Stimulated activated naive CD8-positive, alpha-beta T cell treated with anti-CD3 and anti-CD28 coated beads, Interleukin-15, amount 100 ng/mL, for 72 hours (primary cell): ENCODE measurements around the gene CEBPA.

Experiments used
- ATAC-seq: fragments of 150-1000 bp; cut with Tn5 transposase; 2 replicates; pipeline ENCODE4 v1.10.0; 2021; ENCODE audit warnings: mild to moderate bottlenecking, moderate library complexity
- DNase-seq, 2 donors: peaks; one replicate each; pipeline ENCODE4 v3.0.0; 2021 to 2022
- H3K27ac Mint-ChIP-seq, 2 donors: one replicate each; pipeline ENCODE4 v1.8.0; 2022; ENCODE audit warnings: mild to moderate bottlenecking in 2 of 2, mixed read lengths in 2 of 2, moderate library complexity in 2 of 2
- H3K27me3 Mint-ChIP-seq: one replicate; pipeline ENCODE4 v1.8.0; 2022; ENCODE audit warnings: mixed read lengths
- H3K4me1 Mint-ChIP-seq: one replicate; pipeline ENCODE4 v1.8.0; 2022; ENCODE audit warnings: mild to moderate bottlenecking, mixed read lengths
- H3K4me3 Mint-ChIP-seq, 2 donors: one replicate each; pipeline ENCODE4 v1.8.0; 2022; ENCODE audit warnings: mild to moderate bottlenecking in 2 of 2, mixed read lengths in 2 of 2, moderate library complexity in 1 of 2
- H3K9me3 Mint-ChIP-seq, 2 donors: one replicate each; pipeline ENCODE4 v1.8.0; 2022; ENCODE audit warnings: mixed read lengths in 2 of 2

The CEBPA gene

GRCh38 chr19:33288666-33289065, 13.7 kb downstream of the CEBPA start:
- peaks cover 56% of the 10 kb centered on the region for H3K27me3 Mint-ChIP-seq
- H3K27ac Mint-ChIP-seq = no peak overlapping the region
- DNase-seq = no peak

GRCh38 chr19:33287927-33288326, 14.4 kb downstream of the CEBPA start:
- Mint-ChIP-seq H3K27me3 (peaks cover 53% of the 10 kb centered on the region), H3K4me3 (no peak overlapping the region)

More at GRCh38 chr19:33288666-33289065, 13.7 kb downstream of the CEBPA start:
- ATAC-seq = no peak
- Mint-ChIP-seq H3K4me3 (no peak overlapping the region), H3K9me3 (peaks cover 13 to 32% of the 10 kb centered on the region in 2 donors), H3K4me1 (peaks cover 14% of the 10 kb centered on the region)

GRCh38 chr19:33287438-33287837, 14.9 kb downstream of the CEBPA start:
- Mint-ChIP-seq H3K27me3 (peaks cover 53% of the 10 kb centered on the region), H3K4me3 (no peak overlapping the region), H3K4me1 (peaks cover 10% of the 10 kb centered on the region), H3K27ac (no peak overlapping the region), H3K9me3 (peaks cover 13 to 32% of the 10 kb centered on the region in 2 donors)
- ATAC-seq (no peak), DNase-seq (no peak)

More at GRCh38 chr19:33287927-33288326, 14.4 kb downstream of the CEBPA start:
- Mint-ChIP-seq H3K9me3 (peaks cover 13 to 32% of the 10 kb centered on the region in 2 donors), H3K4me1 (peaks cover 10% of the 10 kb centered on the region), H3K27ac (peak overlapping the region in 1 of 2 donors; percentile 82)
- DNase-seq (no peak), ATAC-seq (no peak)

- ATAC-seq = peak; percentile 80
- DNase-seq = no peak
- Mint-ChIP-seq H3K27ac (peak overlapping the region in 1 of 2 donors; percentile 71), H3K4me3 (no peak overlapping the region), H3K27me3 (peaks cover 54% of the 10 kb centered on the region), H3K9me3 (peaks cover 13 to 32% of the 10 kb centered on the region in 2 donors), H3K4me1 (peaks cover 12% of the 10 kb centered on the region)
These were observed 15.4 kb downstream of the CEBPA start for GRCh38 chr19:33286899-33287298.

GRCh38 chr19:33285441-33285927, 16.9 kb downstream of the CEBPA start:
- H3K27me3 Mint-ChIP-seq = peaks cover 54% of the 10 kb centered on the region
- DNase-seq (no peak), ATAC-seq (no peak)
- H3K9me3 Mint-ChIP-seq = peaks cover 13 to 32% of the 10 kb centered on the region in 2 donors
- no peak overlapping the region for H3K27ac Mint-ChIP-seq
- H3K4me1 Mint-ChIP-seq = peaks cover 26% of the 10 kb centered on the region
- no peak overlapping the region for H3K4me3 Mint-ChIP-seq

- DNase-seq (no peak), ATAC-seq (no peak)
- H3K9me3 Mint-ChIP-seq = peaks cover 13 to 28% of the 10 kb centered on the region in 2 donors
- peaks cover 33% of the 10 kb centered on the region for H3K4me1 Mint-ChIP-seq
- no peak overlapping the region for H3K4me3 Mint-ChIP-seq
- H3K27ac Mint-ChIP-seq = no peak overlapping the region
- H3K27me3 Mint-ChIP-seq = peaks cover 54% of the 10 kb centered on the region
These were observed 17.6 kb downstream of the CEBPA start for GRCh38 chr19:33284756-33285155.

- Mint-ChIP-seq H3K4me3 (no peak overlapping the region), H3K27me3 (peaks cover 54% of the 10 kb centered on the region), H3K27ac (no peak overlapping the region), H3K9me3 (peaks cover 12 to 23% of the 10 kb centered on the region in 2 donors), H3K4me1 (peaks cover 35% of the 10 kb centered on the region)
- DNase-seq = no peak
- ATAC-seq = no peak
These were observed 18.1 kb downstream of the CEBPA start for GRCh38 chr19:33284146-33284643.

GRCh38 chr19:33283589-33283988, 18.7 kb downstream of the CEBPA start:
- Mint-ChIP-seq H3K27me3 (peaks cover 55% of the 10 kb centered on the region), H3K4me3 (no peak overlapping the region), H3K27ac (no peak overlapping the region), H3K4me1 (peaks cover 35% of the 10 kb centered on the region), H3K9me3 (peaks cover 6 to 17% of the 10 kb centered on the region in 2 donors)
- DNase-seq = no peak
- no peak for ATAC-seq

GRCh38 chr19:33282036-33282671, 20.2 kb downstream of the CEBPA start:
- ATAC-seq (no peak), DNase-seq (no peak)
- H3K4me1 Mint-ChIP-seq = peaks cover 34% of the 10 kb centered on the region
- H3K27ac Mint-ChIP-seq = no peak overlapping the region
- H3K27me3 Mint-ChIP-seq = peaks cover 53% of the 10 kb centered on the region
- H3K4me3 Mint-ChIP-seq = no peak overlapping the region
- H3K9me3 Mint-ChIP-seq = peaks cover 0 to 2% of the 10 kb centered on the region in 2 donors

GRCh38 chr19:33281296-33281926, 20.9 kb downstream of the CEBPA start:
- Mint-ChIP-seq H3K27me3 (peaks cover 52% of the 10 kb centered on the region), H3K4me3 (no peak overlapping the region), H3K4me1 (peaks cover 27% of the 10 kb centered on the region), H3K27ac (no peak overlapping the region), H3K9me3 (no peaks in the 10 kb centered on the region)
- DNase-seq = no peak
- no peak for ATAC-seq

GRCh38 chr19:33280351-33280921, 21.9 kb downstream of the CEBPA start:
- Mint-ChIP-seq H3K4me3 (no peak overlapping the region), H3K27ac (no peak overlapping the region), H3K4me1 (peaks cover 25% of the 10 kb centered on the region), H3K27me3 (peaks cover 42% of the 10 kb centered on the region), H3K9me3 (no peaks in the 10 kb centered on the region)
- DNase-seq (peak; percentile 53 to 73), ATAC-seq (peak; percentile 94)

- Mint-ChIP-seq H3K27me3 (peaks cover 37% of the 10 kb centered on the region), H3K4me1 (peaks cover 25% of the 10 kb centered on the region), H3K9me3 (no peaks in the 10 kb centered on the region), H3K4me3 (no peak overlapping the region), H3K27ac (no peak overlapping the region)
- no peak for DNase-seq
- no peak for ATAC-seq
These were observed 22.6 kb downstream of the CEBPA start for GRCh38 chr19:33279430-33280350.

- Mint-ChIP-seq H3K27ac (peak overlapping the region in 1 of 2 donors; percentile 83), H3K27me3 (peaks cover 26% of the 10 kb centered on the region), H3K4me1 (peaks cover 32% of the 10 kb centered on the region), H3K4me3 (no peak overlapping the region), H3K9me3 (no peaks in the 10 kb centered on the region)
- no peak for ATAC-seq
- DNase-seq = no peak
These were observed 23.7 kb downstream of the CEBPA start for GRCh38 chr19:33278403-33279269.

- Mint-ChIP-seq H3K4me1 (peaks cover 38% of the 10 kb centered on the region), H3K4me3 (no peak overlapping the region), H3K9me3 (no peaks in the 10 kb centered on the region), H3K27me3 (peaks cover 24% of the 10 kb centered on the region), H3K27ac (peak overlapping the region in 1 of 2 donors; percentile 83)
- DNase-seq = no peak
- no peak for ATAC-seq
These were observed 24.3 kb downstream of the CEBPA start for GRCh38 chr19:33278023-33278402.
